Adrenal gland (tissue), 12 donors: Measurements from ENCODE around the gene GTPBP4. TPM values are rescaled to one million over a fixed set of nuclear protein-coding genes. Genes with fewer than 3 reads are reported as not detected.

ENCODE experiments used
- DNase-seq, 7 donors: peaks; one replicate each; pipeline ENCODE4 v3.0.0-alpha.2; 2019 to 2020
- H3K27ac ChIP-seq, 5 donors: fragments of 200-600 bp; sonication (generic) in 4 of 5; 1 replicate in 3 of 5; 2 replicates in 2 of 5; pipeline versions ENCODE4 v1.5.1 to v1.8.0; 2016 to 2020; ENCODE audit warnings: mild to moderate bottlenecking in 1 of 5
- H3K27me3 ChIP-seq: fragments of 200-600 bp; 2 replicates; pipeline ENCODE4 v1.8.0; 2021
- H3K36me3 ChIP-seq, 2 donors: fragments of 200-600 bp; replicated peaks in 1 of 2; 1 replicate in 1 of 2; 2 replicates in 1 of 2; pipeline versions ENCODE4 v1.5.1 to v1.8.0; 2018 to 2022
- H3K4me1 ChIP-seq, 2 donors: fragments of 200-600 bp; replicated peaks in 1 of 2; 1 replicate in 1 of 2; 2 replicates in 1 of 2; pipeline versions ENCODE4 v1.5.1 to v1.8.0; 2018 to 2021
- H3K4me3 ChIP-seq, 4 donors: fragments of 200-600 bp; sonication (generic) in 3 of 4; one replicate each; pipeline ENCODE4 v1.5.1; 2016 to 2018
- H3K9me3 ChIP-seq, 3 donors: fragments of 200-600 bp; sonication (generic) in 1 of 3; replicated peaks in 1 of 3; 1 replicate in 2 of 3; 2 replicates in 1 of 3; pipeline versions ENCODE4 v1.5.1 to v1.8.0; 2016 to 2021
- POLR2A ChIP-seq, 2 donors: fragments of 450-650 bp; IDR thresholded peaks; one replicate each; pipeline ENCODE4 v1.6.1; 2017; ENCODE audit warnings: antibody characterized with exemption in 2 of 2, mild to moderate bottlenecking in 2 of 2, moderate library complexity in 1 of 2
- WGBS, 4 donors: extraction: QIAGEN DNeasy Blood & Tissue Kit in 2 of 4; methylation state at CpG; one replicate each; pipeline versions ENCODE4 v1.1.5 to v1.1.7; 2013 to 2017; 5-methylcytosine and 5-hydroxymethylcytosine counted together
- intact Hi-C, 2 donors: fragments of 100-400 bp; cut with DNase I; formaldehyde crosslinking; loops; one replicate each; pipeline versions ENCODE4 v1.14.1 to v1.15.0; 2022 to 2023
- polyA plus RNA-seq, 3 donors: library from polyadenylated mRNA; stranded (reverse); fragments of 200-250 nt in 2 of 3; fragments of 350-450 nt in 1 of 3; fragmentation: Illumina TruSeq in 1 of 3; extraction: RNeasy Lipid Tissue Mini Kit (QIAGEN cat#74804) in 1 of 3; gene quantifications; one replicate each; pipeline ENCODE4 v1.2.3, GENCODE V29; 2013 to 2014
- total RNA-seq, 9 donors: library from RNA; depleted of rRNA in 4 of 9; stranded (reverse); fragments of >200 nt in 4 of 9; fragments of 120-200 nt in 1 of 9; fragmentation: NEBNext Ultra II Directional in 1 of 9; extraction: Animal tissue kit (Norgen Biotek cat#: 25700) in 1 of 9; gene quantifications; one replicate each; pipeline versions ENCODE4 v1.1.0 to v1.2.4, GENCODE V29; 2013 to 2023
- TF ChIP-seq, protein P1 (sequence below), 6 experiments: fragments of 450-650 bp in 4 of 6; fragments of 200-600 bp in 2 of 6; sonication (generic) in 1 of 6; IDR thresholded peaks; 1 replicate in 5 of 6; 2 replicates in 1 of 6; pipeline versions ENCODE4 v1.5.1 to v1.8.0; 2016 to 2021; ENCODE audit warnings: antibody characterized with exemption in 6 of 6, mild to moderate bottlenecking in 2 of 6, moderate library complexity in 1 of 6
- donor health status: healthy with polysubstance abuse.
- donor health status: Bipolar disorder and iron deficiency.
- donor health status: DM: yes; HTN: yes; CAD: no.
- donor health status: DM: no; HTN: no; CAD: no.
- donor health status: DM: no; HTN: no; CAD: no.
- donor health status: DM: yes; HTN: yes; CAD: no.

GTPBP4 gene
- total and polyA plus RNA-seq, 12 donors = 15.2 to 196 (median 33.4) TPM

DNA sequence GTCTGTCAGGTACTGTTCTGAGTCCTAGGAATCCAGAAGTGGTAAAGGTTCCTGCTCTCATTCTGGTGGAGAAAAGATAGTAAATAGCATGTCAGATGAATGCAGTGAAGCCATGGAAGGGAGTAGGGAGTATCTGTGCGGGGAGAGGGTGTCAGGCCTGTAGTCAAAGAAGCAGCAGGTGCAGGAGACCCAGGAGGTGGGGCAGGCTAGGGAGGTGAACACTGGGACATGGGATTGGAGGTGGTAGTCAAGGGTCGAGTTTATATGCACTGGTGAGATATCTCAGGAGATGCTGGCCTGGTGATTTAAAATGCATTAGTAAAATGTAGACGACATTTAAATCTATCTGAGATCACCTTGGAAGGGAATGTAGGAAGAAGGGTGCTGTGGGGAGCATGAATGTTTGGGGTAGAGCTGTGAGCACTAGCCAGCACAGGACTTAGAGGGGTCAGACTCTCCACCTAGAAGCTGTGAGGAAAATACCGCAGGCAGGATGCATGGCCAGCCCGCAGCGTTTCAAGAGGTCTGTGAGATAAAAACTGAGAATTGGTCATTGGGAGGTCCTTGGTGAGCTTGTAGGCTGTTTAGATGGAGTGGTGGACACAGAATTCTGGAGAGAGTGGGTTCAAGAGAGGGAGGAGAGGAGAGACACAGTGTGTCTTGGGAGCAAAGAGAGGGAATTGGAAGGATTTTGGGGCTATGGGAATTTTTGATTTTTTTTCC is 6.8 kb downstream of the GTPBP4 start:
- peaks cover 0 to 71% of the 10 kb centered on the region in 2 donors for H3K36me3 ChIP-seq
- WGBS, 4 donors = 91 to 96% (median 94%) methylated on average over 6 of the region's 6 CpGs
- H3K4me3 ChIP-seq = no peak overlapping the region
- no peaks in the 10 kb centered on the region for H3K27me3 ChIP-seq
- peaks cover 16 to 20% of the 10 kb centered on the region in 2 donors for H3K4me1 ChIP-seq
- peak in 1 of 7 donors; percentile 45 for DNase-seq
- intact Hi-C loops = no loop called here
- TF ChIP-seq, protein P1, sequence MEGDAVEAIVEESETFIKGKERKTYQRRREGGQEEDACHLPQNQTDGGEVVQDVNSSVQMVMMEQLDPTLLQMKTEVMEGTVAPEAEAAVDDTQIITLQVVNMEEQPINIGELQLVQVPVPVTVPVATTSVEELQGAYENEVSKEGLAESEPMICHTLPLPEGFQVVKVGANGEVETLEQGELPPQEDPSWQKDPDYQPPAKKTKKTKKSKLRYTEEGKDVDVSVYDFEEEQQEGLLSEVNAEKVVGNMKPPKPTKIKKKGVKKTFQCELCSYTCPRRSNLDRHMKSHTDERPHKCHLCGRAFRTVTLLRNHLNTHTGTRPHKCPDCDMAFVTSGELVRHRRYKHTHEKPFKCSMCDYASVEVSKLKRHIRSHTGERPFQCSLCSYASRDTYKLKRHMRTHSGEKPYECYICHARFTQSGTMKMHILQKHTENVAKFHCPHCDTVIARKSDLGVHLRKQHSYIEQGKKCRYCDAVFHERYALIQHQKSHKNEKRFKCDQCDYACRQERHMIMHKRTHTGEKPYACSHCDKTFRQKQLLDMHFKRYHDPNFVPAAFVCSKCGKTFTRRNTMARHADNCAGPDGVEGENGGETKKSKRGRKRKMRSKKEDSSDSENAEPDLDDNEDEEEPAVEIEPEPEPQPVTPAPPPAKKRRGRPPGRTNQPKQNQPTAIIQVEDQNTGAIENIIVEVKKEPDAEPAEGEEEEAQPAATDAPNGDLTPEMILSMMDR (IDR thresholded peaks at IDR 0.05) = no peak
- no peak for TF ChIP-seq POLR2A (IDR thresholded peaks at IDR 0.05)
- H3K9me3 ChIP-seq = no peaks in the 10 kb centered on the region
- peak overlapping the region in 3 of 5 donors; percentile 9 to 32 (median 12) for H3K27ac ChIP-seq

DNA sequence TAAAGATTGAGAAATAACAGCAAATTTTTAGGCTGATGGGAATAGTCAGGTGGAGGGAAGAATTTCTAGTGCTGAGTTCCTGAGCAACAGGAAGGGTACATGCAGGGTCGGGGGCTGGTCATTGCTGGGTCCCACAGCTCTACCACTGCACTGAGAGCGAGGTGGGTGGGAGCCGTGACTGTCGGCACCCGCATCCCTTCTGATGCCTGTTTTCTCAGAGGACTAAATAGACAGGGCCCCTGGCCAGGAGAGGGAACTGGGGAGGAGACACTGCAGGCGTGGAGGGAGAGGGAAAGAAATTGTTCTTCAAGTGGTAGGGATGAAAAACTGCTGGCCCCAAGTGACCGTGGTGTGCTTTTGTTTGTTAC is 7.3 kb downstream of the GTPBP4 start:
- Histone ChIP-seq H3K36me3 (peaks cover 0 to 77% of the 10 kb centered on the region in 2 donors), H3K27me3 (no peaks in the 10 kb centered on the region), H3K4me1 (peaks cover 16% of the 10 kb centered on the region in 2 donors), H3K4me3 (no peak overlapping the region), H3K9me3 (no peaks in the 10 kb centered on the region), H3K27ac (no peak overlapping the region)
- TF ChIP-seq, protein P1 (IDR thresholded peaks at IDR 0.05) = no peak
- no peak for TF ChIP-seq POLR2A (IDR thresholded peaks at IDR 0.05)
- peak in 1 of 7 donors; percentile 38 for DNase-seq
- WGBS, 4 donors = 85 to 96% (median 92%) methylated on average over 7 of the region's 7 CpGs
- intact Hi-C loops = no loop called here

DNA sequence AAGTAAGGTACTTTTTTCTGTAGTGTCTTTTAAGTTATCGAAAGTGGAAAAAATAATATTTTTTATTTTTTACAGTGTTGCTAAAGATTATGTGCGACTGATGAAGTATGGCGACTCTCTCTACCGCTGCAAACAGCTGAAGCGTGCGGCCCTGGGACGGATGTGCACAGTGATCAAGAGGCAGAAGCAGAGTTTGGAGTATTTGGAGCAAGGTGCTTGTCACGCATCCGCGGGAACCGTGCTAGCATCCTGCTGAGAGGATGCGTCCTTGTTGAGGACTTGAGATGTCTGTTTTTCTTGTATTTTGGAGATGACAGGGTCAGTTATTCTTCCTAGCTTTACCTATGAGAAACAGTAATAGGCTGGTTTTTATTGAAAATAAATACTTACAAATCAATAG is 7.8 kb downstream of the GTPBP4 start:
- no peaks in the 10 kb centered on the region for H3K9me3 ChIP-seq
- peaks cover 0 to 82% of the 10 kb centered on the region in 2 donors for H3K36me3 ChIP-seq
- WGBS, 4 donors = 90 to 96% (median 95%) methylated on average over 12 of the region's 12 CpGs
- H3K4me3 ChIP-seq = no peak overlapping the region
- peak in 1 of 7 donors; percentile 29 for DNase-seq
- H3K27me3 ChIP-seq = no peaks in the 10 kb centered on the region
- intact Hi-C loops = no loop called here
- H3K4me1 ChIP-seq = peaks cover 16% of the 10 kb centered on the region in 2 donors
- no peak for TF ChIP-seq POLR2A (IDR thresholded peaks at IDR 0.05)
- TF ChIP-seq, protein P1 (IDR thresholded peaks at IDR 0.05) = no peak
- no peak overlapping the region for H3K27ac ChIP-seq

DNA sequence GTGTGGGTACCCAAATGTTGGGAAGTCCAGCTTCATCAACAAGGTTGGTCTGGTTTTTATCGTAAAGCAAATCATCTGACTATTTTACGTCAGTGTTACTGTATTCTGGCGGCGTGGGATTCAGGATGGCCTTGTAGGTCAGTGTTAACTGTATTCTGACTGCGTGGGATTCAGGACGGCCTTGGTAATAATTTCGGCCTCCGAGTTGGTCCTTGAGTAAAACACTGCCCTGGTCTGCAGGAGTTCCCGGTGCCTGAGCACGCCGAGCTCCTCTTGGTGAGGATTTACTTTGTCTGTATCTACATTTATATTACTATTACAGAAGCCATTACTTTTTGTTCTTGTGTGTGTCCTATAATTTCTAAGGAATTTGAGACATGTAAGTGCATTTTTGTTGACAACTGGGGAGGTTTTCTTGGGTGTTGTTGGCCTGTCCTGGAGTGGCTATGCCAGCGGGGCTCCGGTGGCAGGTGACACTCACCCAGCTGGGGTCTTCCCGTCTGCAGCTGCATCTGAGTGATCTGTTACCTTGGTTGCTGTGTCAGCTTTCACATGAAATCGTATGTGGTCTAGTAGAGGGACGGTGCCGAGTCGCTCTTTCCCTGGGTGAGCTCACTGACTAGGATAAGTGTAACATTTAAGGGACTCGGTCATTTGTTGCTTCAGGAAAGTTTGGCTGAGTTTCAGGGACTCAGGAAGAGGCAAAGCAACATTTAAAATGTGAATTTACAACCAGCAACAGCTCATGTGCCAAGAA is 9.2 kb downstream of the GTPBP4 start:
- peak in 1 of 2 donors; percentile 15 for TF ChIP-seq POLR2A (IDR thresholded peaks at IDR 0.05)
- TF ChIP-seq, protein P1 (IDR thresholded peaks at IDR 0.05) = no peak
- Histone ChIP-seq H3K27me3 (no peaks in the 10 kb centered on the region), H3K36me3 (peaks cover 0 to 94% of the 10 kb centered on the region in 2 donors), H3K27ac (peak overlapping the region in 3 of 5 donors; percentile 55 to 78 (median 60)), H3K4me1 (peaks cover 16% of the 10 kb centered on the region in 2 donors), H3K4me3 (no peak overlapping the region), H3K9me3 (peaks cover 0 to under 1% (median 0%) of the 10 kb centered on the region in 3 donors)
- intact Hi-C loops = no loop called here
- DNase-seq = peak; percentile 51 to 83 (median 61)
- WGBS, 4 donors = 45 to 54% (median 51%) methylated on average over 17 to 19 of the region's 19 CpGs
